HepG2 (cell line): Measurements from ENCODE around the gene MFN2. TPM values are rescaled to one million over a fixed set of nuclear protein-coding genes. Genes with fewer than 3 reads are reported as not detected.

ENCODE experiments used
- AHR ChIP-seq: IDR thresholded peaks from 2 replicates; pipeline ENCODE4 v1.6.1; 2018; ENCODE audit warnings: missing genetic modification reagents, missing compliant biosample characterization
- FOXK2 ChIP-seq: fragments of 450-650 bp; IDR thresholded peaks from 2 replicates; pipeline ENCODE4 v1.6.1; 2016
- GABPB1 ChIP-seq: IDR thresholded peaks from 2 replicates; pipeline ENCODE4 v1.6.1; 2016; ENCODE audit warnings: mild to moderate bottlenecking, missing genetic modification reagents, moderate library complexity, missing compliant biosample characterization
- GLI4 ChIP-seq: sonication (generic); formaldehyde crosslinking; IDR thresholded peaks from 2 replicates; pipeline ENCODE4 v1.5.1; 2020; ENCODE audit warnings: missing genetic modification reagents, mild to moderate bottlenecking, moderate library complexity, borderline replicate concordance
- KDM5B ChIP-seq: sonication (generic); formaldehyde crosslinking; IDR thresholded peaks from 2 replicates; pipeline ENCODE4 v1.4.0; 2020; ENCODE audit warnings: missing genetic modification reagents, mild to moderate bottlenecking, borderline replicate concordance
- MATR3 ChIP-seq: sonication (generic); formaldehyde crosslinking; IDR thresholded peaks from 2 replicates; pipeline ENCODE4 v1.4.0; 2020; ENCODE audit warnings: missing genetic modification reagents
- PLRG1 ChIP-seq: fragments of 450-650 bp; conservative IDR thresholded peaks from 2 replicates; pipeline ENCODE4 v1.6.1; 2016
- PRMT3 ChIP-seq: sonication (generic); formaldehyde crosslinking; IDR thresholded peaks from 2 replicates; pipeline ENCODE4 v1.8.1; 2022; ENCODE audit warnings: low read depth, mild to moderate bottlenecking, moderate library complexity, missing genetic modification reagents, borderline replicate concordance
- STAT5B ChIP-seq: sonication (generic); formaldehyde crosslinking; IDR thresholded peaks from 2 replicates; pipeline ENCODE4 v1.4.0; 2020; ENCODE audit warnings: missing genetic modification reagents
- TCF12 ChIP-seq, 2 experiments: fragments of 450-650 bp in 1 of 2; sonication (generic) in 1 of 2; formaldehyde crosslinking in 1 of 2; IDR thresholded peaks; 2 replicates each; pipeline versions ENCODE4 v1.6.1 to v1.8.0; 2017 to 2022; ENCODE audit warnings: antibody characterized with exemption in 1 of 2, mild to moderate bottlenecking in 1 of 2, missing genetic modification reagents in 1 of 2, moderate library complexity in 1 of 2
- TIGD3 ChIP-seq: sonication (generic); formaldehyde crosslinking; IDR thresholded peaks from 2 replicates; pipeline ENCODE4 v1.5.1; 2020; ENCODE audit warnings: mild to moderate bottlenecking, missing genetic modification reagents, borderline replicate concordance
- ZNF235 ChIP-seq: sonication (generic); formaldehyde crosslinking; IDR thresholded peaks from 2 replicates; pipeline ENCODE4 v1.8.1; 2023; ENCODE audit warnings: mild to moderate bottlenecking, missing genetic modification reagents, borderline replicate concordance
- ZNF275 ChIP-seq: sonication (generic); formaldehyde crosslinking; IDR thresholded peaks from 2 replicates; pipeline ENCODE4 v1.8.0; 2022; ENCODE audit warnings: missing genetic modification reagents, mild to moderate bottlenecking, inconsistent platforms, borderline replicate concordance
- ZNF768 ChIP-seq: sonication (generic); formaldehyde crosslinking; IDR thresholded peaks from 2 replicates; pipeline ENCODE4 v1.4.0; 2020; ENCODE audit warnings: missing genetic modification reagents
- polyA plus RNA-seq, 8 experiments: library from polyadenylated mRNA; depleted of rRNA in 3 of 8; stranded (reverse) in 7 of 8; unstranded in 1 of 8; fragments of >200 nt; fragmentation: Illumina TruSeq in 4 of 8; extraction: Trizol in 4 of 8; gene quantifications; 2 replicates each; pipeline versions ENCODE4 v1.2.1 to v1.2.3, GENCODE V29; 2011 to 2016; ENCODE audit warnings: low read depth in 4 of 8, missing spikeins in 1 of 8, mixed read lengths in 1 of 8; ENCODE audit not compliant: insufficient read depth in 1 of 8
- total RNA-seq, 5 experiments: library from RNA; depleted of rRNA; stranded (reverse); fragments of >200 nt; fragmentation: Illumina TruSeq; extraction: Trizol; gene quantifications; 2 replicates each; pipeline ENCODE4 v1.2.3, GENCODE V29; 2016; ENCODE audit warnings: low read depth in 1 of 5
- TF ChIP-seq, protein P1 (sequence below): sonication (generic); formaldehyde crosslinking; IDR thresholded peaks from 2 replicates; pipeline ENCODE4 v1.5.0; 2020; ENCODE audit warnings: mild to moderate bottlenecking, missing genetic modification reagents
- TF ChIP-seq, protein P2 (sequence below): sonication (generic); formaldehyde crosslinking; IDR thresholded peaks from 2 replicates; pipeline ENCODE4 v1.8.0; 2022; ENCODE audit warnings: mild to moderate bottlenecking, missing genetic modification reagents, moderate library complexity
- TF ChIP-seq, protein P3 (sequence below): sonication (generic); formaldehyde crosslinking; IDR thresholded peaks from 2 replicates; pipeline ENCODE4 v1.9.0; 2021; ENCODE audit warnings: mild to moderate bottlenecking, missing genetic modification reagents

Gene MFN2
- total and polyA plus RNA-seq, 2 of the 13 experiments (the other 11 are each of a cell fraction or from before 2014, with no cell fraction given) = 38.7 to 60.9 TPM

- TF ChIP-seq, protein P1, sequence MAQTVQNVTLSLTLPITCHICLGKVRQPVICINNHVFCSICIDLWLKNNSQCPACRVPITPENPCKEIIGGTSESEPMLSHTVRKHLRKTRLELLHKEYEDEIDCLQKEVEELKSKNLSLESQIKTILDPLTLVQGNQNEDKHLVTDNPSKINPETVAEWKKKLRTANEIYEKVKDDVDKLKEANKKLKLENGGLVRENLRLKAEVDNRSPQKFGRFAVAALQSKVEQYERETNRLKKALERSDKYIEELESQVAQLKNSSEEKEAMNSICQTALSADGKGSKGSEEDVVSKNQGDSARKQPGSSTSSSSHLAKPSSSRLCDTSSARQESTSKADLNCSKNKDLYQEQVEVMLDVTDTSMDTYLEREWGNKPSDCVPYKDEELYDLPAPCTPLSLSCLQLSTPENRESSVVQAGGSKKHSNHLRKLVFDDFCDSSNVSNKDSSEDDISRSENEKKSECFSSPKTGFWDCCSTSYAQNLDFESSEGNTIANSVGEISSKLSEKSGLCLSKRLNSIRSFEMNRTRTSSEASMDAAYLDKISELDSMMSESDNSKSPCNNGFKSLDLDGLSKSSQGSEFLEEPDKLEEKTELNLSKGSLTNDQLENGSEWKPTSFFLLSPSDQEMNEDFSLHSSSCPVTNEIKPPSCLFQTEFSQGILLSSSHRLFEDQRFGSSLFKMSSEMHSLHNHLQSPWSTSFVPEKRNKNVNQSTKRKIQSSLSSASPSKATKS = no peak
- TF ChIP-seq, protein P2, sequence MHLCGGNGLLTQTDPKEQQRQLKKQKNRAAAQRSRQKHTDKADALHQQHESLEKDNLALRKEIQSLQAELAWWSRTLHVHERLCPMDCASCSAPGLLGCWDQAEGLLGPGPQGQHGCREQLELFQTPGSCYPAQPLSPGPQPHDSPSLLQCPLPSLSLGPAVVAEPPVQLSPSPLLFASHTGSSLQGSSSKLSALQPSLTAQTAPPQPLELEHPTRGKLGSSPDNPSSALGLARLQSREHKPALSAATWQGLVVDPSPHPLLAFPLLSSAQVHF (CRISPR knock-in tag) = no peak
- no peak for TF ChIP-seq AHR (CRISPR knock-in tag)
- no peak for TF ChIP-seq MATR3 (CRISPR knock-in tag)
- no peak for TF ChIP-seq PLRG1
- TF ChIP-seq TIGD3 (CRISPR knock-in tag) = no peak
- TF ChIP-seq GLI4 = no peak
- 0 out of 2 replicates have a peak, but pooled peaks have one; percentile 10 for TF ChIP-seq KDM5B (CRISPR knock-in tag)
- no peak for TF ChIP-seq GABPB1
- peak; percentile 5; the same call in 1 of the 2 replicates for TF ChIP-seq ZNF275 (CRISPR knock-in tag)
- TF ChIP-seq TCF12 (IDR thresholded peaks at IDR 0.05) = no peak
- 0 out of 2 replicates have a peak, but pooled peaks have one; percentile 71 for TF ChIP-seq TCF12 (CRISPR knock-in tag; IDR thresholded peaks at IDR 0.05)
- no peak for TF ChIP-seq ZNF235 (CRISPR knock-in tag)
- no peak for TF ChIP-seq FOXK2
- peak; percentile 94 for TF ChIP-seq ZNF768
- TF ChIP-seq, protein P3, sequence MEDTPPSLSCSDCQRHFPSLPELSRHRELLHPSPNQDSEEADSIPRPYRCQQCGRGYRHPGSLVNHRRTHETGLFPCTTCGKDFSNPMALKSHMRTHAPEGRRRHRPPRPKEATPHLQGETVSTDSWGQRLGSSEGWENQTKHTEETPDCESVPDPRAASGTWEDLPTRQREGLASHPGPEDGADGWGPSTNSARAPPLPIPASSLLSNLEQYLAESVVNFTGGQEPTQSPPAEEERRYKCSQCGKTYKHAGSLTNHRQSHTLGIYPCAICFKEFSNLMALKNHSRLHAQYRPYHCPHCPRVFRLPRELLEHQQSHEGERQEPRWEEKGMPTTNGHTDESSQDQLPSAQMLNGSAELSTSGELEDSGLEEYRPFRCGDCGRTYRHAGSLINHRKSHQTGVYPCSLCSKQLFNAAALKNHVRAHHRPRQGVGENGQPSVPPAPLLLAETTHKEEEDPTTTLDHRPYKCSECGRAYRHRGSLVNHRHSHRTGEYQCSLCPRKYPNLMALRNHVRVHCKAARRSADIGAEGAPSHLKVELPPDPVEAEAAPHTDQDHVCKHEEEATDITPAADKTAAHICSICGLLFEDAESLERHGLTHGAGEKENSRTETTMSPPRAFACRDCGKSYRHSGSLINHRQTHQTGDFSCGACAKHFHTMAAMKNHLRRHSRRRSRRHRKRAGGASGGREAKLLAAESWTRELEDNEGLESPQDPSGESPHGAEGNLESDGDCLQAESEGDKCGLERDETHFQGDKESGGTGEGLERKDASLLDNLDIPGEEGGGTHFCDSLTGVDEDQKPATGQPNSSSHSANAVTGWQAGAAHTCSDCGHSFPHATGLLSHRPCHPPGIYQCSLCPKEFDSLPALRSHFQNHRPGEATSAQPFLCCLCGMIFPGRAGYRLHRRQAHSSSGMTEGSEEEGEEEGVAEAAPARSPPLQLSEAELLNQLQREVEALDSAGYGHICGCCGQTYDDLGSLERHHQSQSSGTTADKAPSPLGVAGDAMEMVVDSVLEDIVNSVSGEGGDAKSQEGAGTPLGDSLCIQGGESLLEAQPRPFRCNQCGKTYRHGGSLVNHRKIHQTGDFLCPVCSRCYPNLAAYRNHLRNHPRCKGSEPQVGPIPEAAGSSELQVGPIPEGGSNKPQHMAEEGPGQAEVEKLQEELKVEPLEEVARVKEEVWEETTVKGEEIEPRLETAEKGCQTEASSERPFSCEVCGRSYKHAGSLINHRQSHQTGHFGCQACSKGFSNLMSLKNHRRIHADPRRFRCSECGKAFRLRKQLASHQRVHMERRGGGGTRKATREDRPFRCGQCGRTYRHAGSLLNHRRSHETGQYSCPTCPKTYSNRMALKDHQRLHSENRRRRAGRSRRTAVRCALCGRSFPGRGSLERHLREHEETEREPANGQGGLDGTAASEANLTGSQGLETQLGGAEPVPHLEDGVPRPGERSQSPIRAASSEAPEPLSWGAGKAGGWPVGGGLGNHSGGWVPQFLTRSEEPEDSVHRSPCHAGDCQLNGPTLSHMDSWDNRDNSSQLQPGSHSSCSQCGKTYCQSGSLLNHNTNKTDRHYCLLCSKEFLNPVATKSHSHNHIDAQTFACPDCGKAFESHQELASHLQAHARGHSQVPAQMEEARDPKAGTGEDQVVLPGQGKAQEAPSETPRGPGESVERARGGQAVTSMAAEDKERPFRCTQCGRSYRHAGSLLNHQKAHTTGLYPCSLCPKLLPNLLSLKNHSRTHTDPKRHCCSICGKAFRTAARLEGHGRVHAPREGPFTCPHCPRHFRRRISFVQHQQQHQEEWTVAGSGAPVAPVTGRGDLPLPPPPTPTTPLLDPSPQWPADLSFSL (CRISPR knock-in tag) = no peak
- no peak for TF ChIP-seq STAT5B
- no peak for TF ChIP-seq PRMT3
Measured at GRCh38 chr1:12019858-12020509, 39.7 kb downstream of the MFN2 start (continued).
